ENCODE results near the gene LYZ.

DNA sequence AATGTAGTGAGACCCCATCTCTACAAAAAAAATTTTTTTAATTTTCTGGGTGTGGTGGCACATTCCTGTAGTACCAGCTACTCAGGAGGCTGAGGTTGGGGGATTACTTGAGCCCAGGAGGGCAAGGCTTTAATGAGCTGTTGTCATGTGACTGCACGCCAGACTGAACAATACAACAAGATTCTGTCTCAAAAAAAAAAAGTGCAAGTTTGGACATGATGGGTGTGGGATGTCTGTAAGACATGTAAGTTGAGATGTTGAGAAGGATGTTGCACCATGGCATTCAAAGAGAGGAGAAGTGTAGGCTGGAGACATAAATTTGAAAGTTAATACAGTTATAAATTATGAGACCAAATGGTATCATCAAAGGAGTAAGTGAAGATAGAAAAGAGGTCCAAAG lies 34.9 kb downstream of the LYZ start:
- TF ChIP-seq, protein P1, sequence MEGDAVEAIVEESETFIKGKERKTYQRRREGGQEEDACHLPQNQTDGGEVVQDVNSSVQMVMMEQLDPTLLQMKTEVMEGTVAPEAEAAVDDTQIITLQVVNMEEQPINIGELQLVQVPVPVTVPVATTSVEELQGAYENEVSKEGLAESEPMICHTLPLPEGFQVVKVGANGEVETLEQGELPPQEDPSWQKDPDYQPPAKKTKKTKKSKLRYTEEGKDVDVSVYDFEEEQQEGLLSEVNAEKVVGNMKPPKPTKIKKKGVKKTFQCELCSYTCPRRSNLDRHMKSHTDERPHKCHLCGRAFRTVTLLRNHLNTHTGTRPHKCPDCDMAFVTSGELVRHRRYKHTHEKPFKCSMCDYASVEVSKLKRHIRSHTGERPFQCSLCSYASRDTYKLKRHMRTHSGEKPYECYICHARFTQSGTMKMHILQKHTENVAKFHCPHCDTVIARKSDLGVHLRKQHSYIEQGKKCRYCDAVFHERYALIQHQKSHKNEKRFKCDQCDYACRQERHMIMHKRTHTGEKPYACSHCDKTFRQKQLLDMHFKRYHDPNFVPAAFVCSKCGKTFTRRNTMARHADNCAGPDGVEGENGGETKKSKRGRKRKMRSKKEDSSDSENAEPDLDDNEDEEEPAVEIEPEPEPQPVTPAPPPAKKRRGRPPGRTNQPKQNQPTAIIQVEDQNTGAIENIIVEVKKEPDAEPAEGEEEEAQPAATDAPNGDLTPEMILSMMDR (IDR thresholded peaks at IDR 0.05; ENCODE audit: low read length) = no peak
- TF ChIP-seq EZH2 (IDR thresholded peaks at IDR 0.05; ENCODE audit: borderline replicate concordance, low read length) = no peak
